GM18498 (cell line): Measurements from ENCODE around the gene RIN3.

ENCODE experiments used
- ATAC-seq: cut with Tn5 transposase; IDR thresholded peaks from one replicate; pipeline ENCODE4 v1.9.1; 2021; ENCODE audit warnings: mild to moderate bottlenecking, moderate library complexity; ENCODE audit not compliant: unreplicated experiment

The RIN3 gene

GRCh38 chr14:92555465-92556111 lies 42.0 kb downstream of the RIN3 start:
- no peak for ATAC-seq

- ATAC-seq, result no peak
These were observed 42.7 kb downstream of the RIN3 start for GRCh38 chr14:92556255-92556741.

- no peak for ATAC-seq
These were observed 43.4 kb downstream of the RIN3 start for GRCh38 chr14:92556863-92557543.

- no peak for ATAC-seq
These were observed 43.9 kb downstream of the RIN3 start for GRCh38 chr14:92557544-92557912.

- ATAC-seq, result no peak
These were observed 44.7 kb downstream of the RIN3 start for GRCh38 chr14:92558319-92558718.

GRCh38 chr14:92559486-92559885 lies 45.9 kb downstream of the RIN3 start:
- ATAC-seq, result no peak

GRCh38 chr14:92560106-92560865 lies 46.7 kb downstream of the RIN3 start:
- ATAC-seq, result no peak

- ATAC-seq, result no peak
These were observed 48.4 kb downstream of the RIN3 start for GRCh38 chr14:92561906-92562479.

- ATAC-seq, result peak; percentile 85
These were observed 49.8 kb downstream of the RIN3 start for GRCh38 chr14:92563359-92563758.

GRCh38 chr14:92563765-92564285 lies 50.2 kb downstream of the RIN3 start:
- no peak for ATAC-seq

- no peak for ATAC-seq
These were observed 50.9 kb downstream of the RIN3 start for GRCh38 chr14:92564344-92565039.

- ATAC-seq, result no peak
These were observed 51.6 kb downstream of the RIN3 start for GRCh38 chr14:92565040-92565717.

- no peak for ATAC-seq
These were observed 52.1 kb downstream of the RIN3 start for GRCh38 chr14:92565718-92566115.

GRCh38 chr14:92567173-92567725 lies 53.7 kb downstream of the RIN3 start:
- ATAC-seq, result no peak

- ATAC-seq, result peak; percentile 84
These were observed 55.3 kb downstream of the RIN3 start for GRCh38 chr14:92568621-92569479.

- no peak for ATAC-seq
These were observed 57.2 kb downstream of the RIN3 start for GRCh38 chr14:92570674-92571262.

- no peak for ATAC-seq
These were observed 58.5 kb downstream of the RIN3 start for GRCh38 chr14:92572050-92572449.

- no peak for ATAC-seq
These were observed 60.3 kb downstream of the RIN3 start for GRCh38 chr14:92573761-92574498.
